Lower leg skin (tissue), 4 donors: Measurements from ENCODE around the gene TAF7L. TPM values are rescaled to one million over a fixed set of nuclear protein-coding genes. Genes with fewer than 3 reads are reported as not detected.

ENCODE experiments used
- DNase-seq, 2 donors: peaks; one replicate each; pipeline ENCODE4 v3.0.0-alpha.2; 2019; ENCODE audit warnings: low spot score in 2 of 2
- H3K4me3 ChIP-seq: fragments of 200-600 bp; sonication (generic); 2 replicates; pipeline ENCODE4 v1.5.1; 2017; ENCODE audit warnings: mild to moderate bottlenecking, low read depth; ENCODE audit not compliant: poor library complexity, severe bottlenecking
- CTCF ChIP-seq, 3 donors: fragments of 450-650 bp; IDR thresholded peaks; one replicate each; pipeline ENCODE4 v1.5.1; 2016; ENCODE audit warnings: antibody characterized with exemption in 3 of 3, mild to moderate bottlenecking in 3 of 3, moderate library complexity in 2 of 3
- POLR2A ChIP-seq, 2 donors: fragments of 450-650 bp; IDR thresholded peaks; one replicate each; pipeline ENCODE4 v1.6.1; 2016 to 2017; ENCODE audit warnings: antibody characterized with exemption in 2 of 2, mild to moderate bottlenecking in 1 of 2, moderate library complexity in 1 of 2
- WGBS, 2 donors: methylation state at CpG; one replicate each; pipeline ENCODE4 v1.1.5; 2018; 5-methylcytosine and 5-hydroxymethylcytosine counted together
- intact Hi-C: fragments of 100-400 bp; cut with DNase I; formaldehyde crosslinking; loops from one replicate; pipeline ENCODE4 v1.15.0; 2023; ENCODE audit warnings: low total_unique reads
- total RNA-seq, 4 donors: library from RNA; depleted of rRNA; stranded (reverse); fragments of >200 nt; gene quantifications; one replicate each; pipeline ENCODE4 v1.1.0, GENCODE V29; 2016

Gene TAF7L
- total RNA-seq, 4 donors from 2014 or later, result 0.45 to 1.5 (median 0.67) TPM

GRCh38 chrX:101231080-101231479, 60.1 kb downstream of the TAF7L start:
- 70 to 100% methylated on average over 1 of the region's 1 CpG for WGBS, 2 donors
- no peak for TF ChIP-seq POLR2A (IDR thresholded peaks at IDR 0.05)
- TF ChIP-seq CTCF (IDR thresholded peaks at IDR 0.05), result no peak
- H3K4me3 ChIP-seq, result no peak overlapping the region

GRCh38 chrX:101230636-101231035, 60.5 kb downstream of the TAF7L start:
- H3K4me3 ChIP-seq, result no peak overlapping the region
- intact Hi-C loops, result no loop called here
- 76 to 90% methylated on average over 2 of the region's 2 CpGs for WGBS, 2 donors
- no peak for DNase-seq
- TF ChIP-seq POLR2A (IDR thresholded peaks at IDR 0.05) (no peak), CTCF (IDR thresholded peaks at IDR 0.05) (no peak)

More at GRCh38 chrX:101231080-101231479, 60.1 kb downstream of the TAF7L start:
- intact Hi-C loops, result no loop called here
- DNase-seq, result no peak

- WGBS, 2 donors, result 89 to 91% methylated on average over 1 of the region's 1 CpG
- TF ChIP-seq CTCF (IDR thresholded peaks at IDR 0.05), result no peak
- TF ChIP-seq POLR2A (IDR thresholded peaks at IDR 0.05), result no peak
- no peak for DNase-seq
- intact Hi-C loops, result no loop called here
- H3K4me3 ChIP-seq, result no peak overlapping the region
Observed at GRCh38 chrX:101229170-101229569, 62.0 kb downstream of the TAF7L start.

GRCh38 chrX:101223226-101223625, 67.9 kb downstream of the TAF7L start:
- 61 to 78% methylated on average over 1 of the region's 1 CpG for WGBS, 2 donors
- TF ChIP-seq CTCF (IDR thresholded peaks at IDR 0.05) (no peak), POLR2A (IDR thresholded peaks at IDR 0.05) (no peak)
- H3K4me3 ChIP-seq, result no peak overlapping the region
- intact Hi-C loops, result no loop called here
- no peak for DNase-seq

GRCh38 chrX:101220662-101221260, 70.4 kb downstream of the TAF7L start:
- intact Hi-C loops, result no loop called here
- no peak for DNase-seq
- 67 to 77% methylated on average over 4 of the region's 4 CpGs for WGBS, 2 donors
- TF ChIP-seq CTCF (IDR thresholded peaks at IDR 0.05), result no peak
- TF ChIP-seq POLR2A (IDR thresholded peaks at IDR 0.05), result no peak
- H3K4me3 ChIP-seq, result no peak overlapping the region

GRCh38 chrX:101219864-101220346, 71.2 kb downstream of the TAF7L start:
- DNase-seq, result no peak
- 58 to 72% methylated on average over 12 of the region's 12 CpGs for WGBS, 2 donors
- no peak for TF ChIP-seq CTCF (IDR thresholded peaks at IDR 0.05)
- TF ChIP-seq POLR2A (IDR thresholded peaks at IDR 0.05), result no peak
- no peak overlapping the region for H3K4me3 ChIP-seq
- intact Hi-C loops, result no loop called here
